MM.1S (cell line): ENCODE measurements around the gene AQP5.

Source experiments
- EZH2 ChIP-seq: fragments of 300-600 bp; sonication (generic); optimal IDR thresholded peaks from 2 replicates; pipeline ENCODE3; 2017; ENCODE audit warnings: low read depth, mild to moderate bottlenecking, antibody characterized with exemption, low read length, mixed read lengths
- TF ChIP-seq, protein P1 (sequence below): fragments of 300-600 bp; sonication (generic); IDR thresholded peaks from 2 replicates; pipeline ENCODE4 v1.5.1; 2016; ENCODE audit warnings: antibody characterized with exemption, low read length, mixed read lengths

DNA sequence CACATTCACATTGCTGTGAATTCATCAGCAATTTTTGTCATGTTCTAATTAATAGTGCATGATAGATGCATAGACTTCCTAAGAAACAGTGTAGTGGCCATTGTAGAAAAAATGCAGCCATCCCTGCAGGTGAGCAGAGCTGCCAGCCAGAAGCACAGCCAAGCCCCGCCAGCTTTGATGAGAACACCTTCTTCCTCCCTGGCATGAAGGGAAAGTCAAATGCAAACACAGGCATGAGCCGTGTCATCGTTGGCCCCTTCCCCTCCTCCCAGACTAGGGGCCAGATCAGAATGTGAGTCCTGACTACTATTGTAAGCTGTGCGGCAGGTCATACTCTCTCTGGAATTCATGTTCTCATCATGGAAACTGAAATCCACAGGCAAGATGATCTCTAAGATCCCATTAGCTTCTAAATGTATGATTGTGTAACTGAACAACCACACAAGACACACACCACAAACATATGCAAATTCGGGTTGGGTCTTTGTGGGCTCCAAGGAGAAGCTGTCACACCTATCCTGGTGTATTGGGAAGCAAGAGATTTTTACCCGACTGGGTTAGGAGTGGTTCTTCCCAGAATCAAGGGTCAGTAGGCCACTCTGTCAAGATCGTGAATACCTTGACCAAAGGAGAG is 14.0 kb upstream of the AQP5 start:
- TF ChIP-seq, protein P1, sequence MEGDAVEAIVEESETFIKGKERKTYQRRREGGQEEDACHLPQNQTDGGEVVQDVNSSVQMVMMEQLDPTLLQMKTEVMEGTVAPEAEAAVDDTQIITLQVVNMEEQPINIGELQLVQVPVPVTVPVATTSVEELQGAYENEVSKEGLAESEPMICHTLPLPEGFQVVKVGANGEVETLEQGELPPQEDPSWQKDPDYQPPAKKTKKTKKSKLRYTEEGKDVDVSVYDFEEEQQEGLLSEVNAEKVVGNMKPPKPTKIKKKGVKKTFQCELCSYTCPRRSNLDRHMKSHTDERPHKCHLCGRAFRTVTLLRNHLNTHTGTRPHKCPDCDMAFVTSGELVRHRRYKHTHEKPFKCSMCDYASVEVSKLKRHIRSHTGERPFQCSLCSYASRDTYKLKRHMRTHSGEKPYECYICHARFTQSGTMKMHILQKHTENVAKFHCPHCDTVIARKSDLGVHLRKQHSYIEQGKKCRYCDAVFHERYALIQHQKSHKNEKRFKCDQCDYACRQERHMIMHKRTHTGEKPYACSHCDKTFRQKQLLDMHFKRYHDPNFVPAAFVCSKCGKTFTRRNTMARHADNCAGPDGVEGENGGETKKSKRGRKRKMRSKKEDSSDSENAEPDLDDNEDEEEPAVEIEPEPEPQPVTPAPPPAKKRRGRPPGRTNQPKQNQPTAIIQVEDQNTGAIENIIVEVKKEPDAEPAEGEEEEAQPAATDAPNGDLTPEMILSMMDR = no peak
- no peak for TF ChIP-seq EZH2
